ENCODE measurements around the gene KCNK5.

The KCNK5 gene

DNA sequence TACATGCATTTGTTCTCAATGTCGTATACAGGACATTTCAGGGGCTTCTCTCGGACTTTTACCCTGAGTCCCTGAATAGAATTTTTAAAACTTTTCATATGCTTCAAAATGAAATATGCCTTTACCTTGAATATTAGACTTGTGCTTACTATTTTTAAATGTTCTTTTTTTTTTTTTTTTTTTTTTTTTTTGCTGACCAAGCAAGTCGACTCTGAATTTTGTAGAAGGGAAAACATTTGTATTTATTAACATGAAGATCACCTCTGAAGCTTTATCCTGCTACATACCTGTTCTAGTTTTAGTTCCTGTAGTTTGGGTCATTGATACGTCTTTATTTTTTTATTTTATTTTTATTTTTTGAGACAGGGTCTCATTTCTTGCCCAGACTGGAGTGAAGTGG lies 74.6 kb downstream of the KCNK5 start:
- H3K27ac Mint-ChIP-seq = no peak overlapping the region
- no peaks in the 10 kb centered on the region for H3K36me3 Mint-ChIP-seq (ENCODE audit: low read depth)
- H3K4me3 Mint-ChIP-seq = no peak overlapping the region
- peaks cover 27% of the 10 kb centered on the region for H3K27me3 Mint-ChIP-seq
- intact Hi-C loops (cut with micrococcal nuclease) = loop anchor here (10.0 kb wide), 1 partner anchor 150 kb away; no protein-coding TSS in a partner anchor
- H3K4me1 Mint-ChIP-seq (ENCODE audit: low read depth) = peaks cover 13% of the 10 kb centered on the region
- H3K9me3 Mint-ChIP-seq = no peaks in the 10 kb centered on the region

DNA sequence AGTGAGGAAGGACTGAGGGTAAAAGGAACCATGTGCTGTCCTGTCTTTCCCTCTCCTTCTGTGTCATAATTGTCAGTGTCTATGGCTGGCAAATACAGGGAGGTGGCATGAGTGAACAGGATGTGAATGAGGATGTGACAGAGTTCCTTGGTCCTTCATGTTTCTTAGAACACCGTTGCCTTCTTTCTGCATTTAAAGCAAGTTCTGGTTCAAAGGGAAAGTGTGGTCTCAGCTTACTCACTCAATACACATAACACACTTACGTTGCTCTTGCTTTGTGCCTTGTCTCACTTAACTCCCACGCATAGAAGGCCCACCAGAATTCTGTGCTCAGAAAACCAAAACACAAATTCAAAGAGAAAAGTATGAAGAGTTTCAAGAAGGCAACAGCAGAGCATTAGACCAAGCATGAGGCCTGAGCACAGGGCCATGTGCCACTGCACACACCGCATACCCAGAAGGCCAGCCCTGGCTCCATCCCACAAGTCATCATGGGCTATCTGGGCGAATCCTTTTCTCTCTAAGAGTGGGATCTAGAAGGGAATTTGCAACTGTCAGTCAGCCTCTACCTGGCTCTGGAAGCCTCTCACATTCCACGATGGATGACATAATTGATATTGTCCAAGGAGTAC lies 75.4 kb downstream of the KCNK5 start:
- intact Hi-C loops (cut with micrococcal nuclease) = loop anchor here (10.0 kb wide), 1 partner anchor 149 kb away; no protein-coding TSS in a partner anchor
- no peak overlapping the region for H3K4me3 Mint-ChIP-seq
- peaks cover 13% of the 10 kb centered on the region for H3K4me1 Mint-ChIP-seq (ENCODE audit: low read depth)
- H3K27ac Mint-ChIP-seq = no peak overlapping the region
- H3K9me3 Mint-ChIP-seq = no peaks in the 10 kb centered on the region
- peaks cover 33% of the 10 kb centered on the region for H3K27me3 Mint-ChIP-seq
- H3K36me3 Mint-ChIP-seq (ENCODE audit: low read depth) = no peaks in the 10 kb centered on the region

DNA sequence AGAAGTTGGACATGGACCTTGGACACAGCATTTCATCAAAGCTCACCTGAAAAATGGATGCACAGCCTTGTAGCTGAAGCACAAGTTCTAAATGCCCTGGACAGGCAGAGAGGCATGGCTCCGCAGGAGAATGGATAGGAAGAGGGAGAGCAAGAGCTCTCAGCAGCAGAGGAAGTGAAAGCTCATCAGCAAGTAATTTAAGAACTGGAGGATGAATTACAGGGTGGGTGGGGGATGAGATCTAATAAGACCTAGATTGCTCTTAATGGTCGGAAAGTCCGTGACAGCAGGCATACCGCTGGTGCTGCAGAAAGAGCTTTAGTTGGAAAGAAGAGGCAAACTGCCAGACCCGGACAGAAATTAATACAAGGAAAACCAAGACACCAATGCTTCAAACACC lies 77.0 kb downstream of the KCNK5 start:
- Mint-ChIP-seq H3K27ac (no peak overlapping the region), H3K36me3 (ENCODE audit: low read depth) (no peaks in the 10 kb centered on the region), H3K4me3 (no peak overlapping the region), H3K27me3 (peaks cover 38% of the 10 kb centered on the region), H3K4me1 (ENCODE audit: low read depth) (peaks cover 13% of the 10 kb centered on the region), H3K9me3 (no peaks in the 10 kb centered on the region)
- intact Hi-C loops (cut with micrococcal nuclease) = loop anchor here (10.0 kb wide), 1 partner anchor 147 kb away; no protein-coding TSS in a partner anchor

- Mint-ChIP-seq H3K27ac (no peak overlapping the region), H3K4me3 (no peak overlapping the region), H3K4me1 (ENCODE audit: low read depth) (peaks cover 13% of the 10 kb centered on the region), H3K27me3 (peaks cover 39% of the 10 kb centered on the region), H3K9me3 (no peaks in the 10 kb centered on the region), H3K36me3 (ENCODE audit: low read depth) (no peaks in the 10 kb centered on the region)
- intact Hi-C loops (cut with micrococcal nuclease) = loop anchor here (10.0 kb wide), 1 partner anchor 146 kb away; no protein-coding TSS in a partner anchor
Measured at GRCh38 chr6:39151211-39151610, 78.1 kb downstream of the KCNK5 start.

DNA sequence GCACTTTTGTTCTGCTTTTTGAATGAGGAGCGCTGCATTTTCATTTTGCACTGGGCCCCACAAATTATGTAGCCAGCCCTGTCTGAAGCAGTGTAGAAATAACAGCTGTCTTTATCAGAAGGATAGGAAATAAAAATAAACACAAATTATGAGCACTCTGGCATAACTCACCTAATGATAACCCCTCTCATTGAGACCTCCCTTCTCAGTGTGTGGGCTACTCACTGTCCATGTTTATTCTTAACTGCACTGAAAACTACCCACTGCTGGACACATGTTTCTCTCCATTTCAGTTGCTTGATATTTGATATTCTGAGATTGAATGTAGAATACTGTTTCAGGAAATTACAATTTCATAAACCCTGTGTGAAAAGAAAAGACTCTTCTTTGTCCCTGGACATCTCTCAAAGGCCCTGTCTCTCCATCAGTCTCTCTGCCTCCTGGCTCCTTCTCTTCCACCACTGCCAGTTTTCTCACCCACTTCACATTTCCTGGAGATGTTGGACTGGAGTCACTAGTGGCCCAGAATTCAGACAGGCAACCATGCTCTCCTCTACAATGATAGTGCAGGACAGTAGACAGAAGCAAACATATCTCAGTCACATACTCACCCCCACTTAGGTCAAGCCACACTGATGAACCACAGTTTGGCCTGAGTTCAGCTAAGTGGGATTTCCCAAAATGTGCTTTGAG lies 84.6 kb downstream of the KCNK5 start:
- intact Hi-C loops (cut with micrococcal nuclease) = no loop called here
- Mint-ChIP-seq H3K4me1 (ENCODE audit: low read depth) (no peaks in the 10 kb centered on the region), H3K27ac (no peak overlapping the region), H3K27me3 (peaks cover 38% of the 10 kb centered on the region), H3K4me3 (no peak overlapping the region), H3K36me3 (ENCODE audit: low read depth) (no peaks in the 10 kb centered on the region), H3K9me3 (no peaks in the 10 kb centered on the region)

GRCh38 chr6:39143238-39143930 lies 85.9 kb downstream of the KCNK5 start:
- Mint-ChIP-seq H3K27ac (no peak overlapping the region), H3K9me3 (no peaks in the 10 kb centered on the region), H3K27me3 (peaks cover 32% of the 10 kb centered on the region), H3K4me1 (ENCODE audit: low read depth) (no peaks in the 10 kb centered on the region), H3K4me3 (no peak overlapping the region), H3K36me3 (ENCODE audit: low read depth) (no peaks in the 10 kb centered on the region)
- intact Hi-C loops (cut with micrococcal nuclease) = no loop called here

DNA sequence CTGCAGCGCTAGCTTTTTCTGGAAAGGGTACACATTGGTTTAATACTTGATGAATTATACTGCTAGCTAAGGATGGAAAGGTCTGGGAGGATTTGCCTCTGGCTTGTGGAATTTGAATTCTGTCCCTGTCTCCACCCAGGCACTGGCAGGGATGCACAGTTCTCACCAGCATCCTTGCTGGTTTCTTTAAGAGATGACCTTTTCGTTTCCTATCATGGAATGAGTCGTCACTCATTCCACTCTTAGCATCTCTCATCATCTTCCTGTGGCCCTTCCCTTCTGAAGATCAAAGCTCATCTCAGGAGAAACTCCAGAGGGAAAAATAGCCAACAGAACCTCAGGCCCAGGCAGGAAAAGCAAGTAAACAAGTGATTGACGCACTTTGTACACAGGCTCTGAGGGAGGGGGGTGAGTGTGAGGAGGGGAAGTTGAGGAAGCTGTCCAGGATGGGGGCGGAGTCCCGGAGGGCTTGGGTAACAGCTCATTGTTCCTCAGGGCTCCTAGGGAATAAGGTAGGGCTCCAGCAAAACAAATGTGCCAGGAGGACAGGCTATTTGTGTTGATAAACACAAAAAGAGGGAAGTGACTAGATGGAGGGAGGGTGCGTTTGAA lies 88.6 kb downstream of the KCNK5 start:
- no peaks in the 10 kb centered on the region for H3K9me3 Mint-ChIP-seq
- no peaks in the 10 kb centered on the region for H3K36me3 Mint-ChIP-seq (ENCODE audit: low read depth)
- H3K27ac Mint-ChIP-seq = no peak overlapping the region
- peaks cover 24% of the 10 kb centered on the region for H3K27me3 Mint-ChIP-seq
- H3K4me3 Mint-ChIP-seq = no peak overlapping the region
- H3K4me1 Mint-ChIP-seq (ENCODE audit: low read depth) = no peaks in the 10 kb centered on the region
- intact Hi-C loops (cut with micrococcal nuclease) = no loop called here
